ENCODE results near the gene SKA2.

The SKA2 gene

GRCh38 chr17:59062509-59062908, 92.5 kb downstream of the SKA2 start:
- H3K4me1 ChIP-seq (ENCODE audit: insufficient read depth, poor library complexity, severe bottlenecking), result no peaks in the 10 kb centered on the region
- DNase-seq (ENCODE audit: low spot score) (no peak), ATAC-seq (ENCODE audit: low read depth) (no peak)
- no peak overlapping the region for H3K27ac ChIP-seq (ENCODE audit: poor library complexity, severe bottlenecking)
- H3K27me3 ChIP-seq (ENCODE audit: insufficient read depth, poor library complexity, severe bottlenecking), result no peaks in the 10 kb centered on the region
- peaks cover 84% of the 10 kb centered on the region for H3K36me3 ChIP-seq (ENCODE audit: low read depth)
- TF ChIP-seq CTCF (IDR thresholded peaks at IDR 0.05; ENCODE audit: poor library complexity, severe bottlenecking), result no peak
- H3K4me3 ChIP-seq (ENCODE audit: severe bottlenecking), result no peak overlapping the region
- H3K9me3 ChIP-seq (ENCODE audit: severe bottlenecking), result no peaks in the 10 kb centered on the region
